Kidney (tissue), 14 donors: ENCODE data around the gene UTP4. TPM values are rescaled to one million over a fixed set of nuclear protein-coding genes. Genes with fewer than 3 reads are reported as not detected.

ENCODE experiments used
- DNase-seq, 5 donors: peaks; one replicate each; pipeline ENCODE4 v3.0.0-alpha.2; 2013 to 2020
- FAIRE-seq: peaks from 2 replicates; lab custom pipeline; 2012; peaks lifted over from hg19 to GRCh38; lab: Jason Lieb, UNC
- H3K27ac ChIP-seq, 2 donors: one replicate each; pipeline ENCODE4 v1.7.0; 2013; ENCODE audit warnings: low read depth in 2 of 2, low read length in 2 of 2, inconsistent platforms in 1 of 2
- H3K27me3 ChIP-seq: one replicate; pipeline ENCODE4 v1.7.1; 2013; ENCODE audit warnings: low read length, inconsistent platforms; ENCODE audit not compliant: control insufficient read depth, insufficient read depth
- H3K36me3 ChIP-seq, 3 donors: one replicate each; pipeline versions ENCODE4 v1.7.0 to v1.7.1; 2013; ENCODE audit warnings: low read length in 3 of 3, control low read depth in 1 of 3, inconsistent platforms in 1 of 3; ENCODE audit not compliant: insufficient read depth in 3 of 3, control insufficient read depth in 2 of 3
- H3K4me1 ChIP-seq, 3 donors: one replicate each; pipeline versions ENCODE4 v1.7.0 to v1.7.1; 2013; ENCODE audit warnings: low read length in 3 of 3, inconsistent platforms in 1 of 3, low read depth in 1 of 3; ENCODE audit not compliant: control insufficient read depth in 2 of 3, insufficient read depth in 2 of 3
- H3K4me3 ChIP-seq, 3 donors: one replicate each; pipeline versions ENCODE4 v1.7.0 to v1.8.1; 2013; ENCODE audit warnings: low read length in 3 of 3, control low read depth in 1 of 3, inconsistent platforms in 1 of 3
- H3K9ac ChIP-seq, 3 donors: one replicate each; pipeline versions ENCODE4 v1.7.0 to v1.7.1; 2013; ENCODE audit warnings: low read length in 3 of 3, control low read depth in 1 of 3, inconsistent platforms in 1 of 3
- H3K9me3 ChIP-seq, 3 donors: one replicate each; pipeline versions ENCODE4 v1.7.0 to v1.7.1; 2013; ENCODE audit warnings: low read length in 3 of 3, control low read depth in 1 of 3, inconsistent platforms in 1 of 3; ENCODE audit not compliant: control insufficient read depth in 2 of 3, insufficient read depth in 1 of 3
- CTCF ChIP-seq: IDR thresholded peaks from 3 replicates; pipeline ENCODE4 v1.5.1; 2012; ENCODE audit warnings: mild to moderate bottlenecking, moderate library complexity, borderline replicate concordance; ENCODE audit not compliant: insufficient read depth; ENCODE audit errors: extremely low read depth
- intact Hi-C: fragments of 100-400 bp; cut with DNase I; formaldehyde crosslinking; loops from one replicate; pipeline ENCODE4 v1.11.1; 2022
- polyA plus RNA-seq: library from polyadenylated mRNA; stranded (reverse); fragments of 350-450 nt; fragmentation: Illumina TruSeq; extraction: RNeasy Lipid Tissue Mini Kit (QIAGEN cat#74804); gene quantifications from one replicate; pipeline ENCODE4 v1.2.3, GENCODE V29; 2014; ENCODE audit warnings: low read depth, low replicate concordance; ENCODE audit not compliant: insufficient read depth
- total RNA-seq: library from RNA; stranded (reverse); fragmentation: NEBNext Ultra II Directional; extraction: Animal tissue kit (Norgen Biotek cat#: 25700); gene quantifications from one replicate; pipeline ENCODE4 v1.2.1, GENCODE V29; 2021
- donor health status: control.
- donor health status: control.
- donor health status: control.
- donor health status: control.
- donor health status: control.
- donor health status: DM: yes; HTN: yes; CAD: no.
- donor health status: Normal renal cell carcinoma (clear cell type).

Gene UTP4
- total and polyA plus RNA-seq, 2 donors from 2014 or later, result 41.7 to 57.2 TPM

GRCh38 chr16:69201787-69202186 lies 69.3 kb downstream of the UTP4 start:
- FAIRE-seq (no peak), DNase-seq (no peak)
- intact Hi-C loops, result no loop called here
- H3K36me3 ChIP-seq, result no peaks in the 10 kb centered on the region
- H3K9ac ChIP-seq, result no peak overlapping the region
- no peaks in the 10 kb centered on the region for H3K4me1 ChIP-seq
- H3K27me3 ChIP-seq, result no peaks in the 10 kb centered on the region
- H3K27ac ChIP-seq, result no peak overlapping the region
- no peaks in the 10 kb centered on the region for H3K9me3 ChIP-seq
- H3K4me3 ChIP-seq, result no peak overlapping the region
- TF ChIP-seq CTCF, result no peak

- Histone ChIP-seq H3K9ac (no peak overlapping the region), H3K4me3 (no peak overlapping the region), H3K27me3 (no peaks in the 10 kb centered on the region), H3K9me3 (no peaks in the 10 kb centered on the region), H3K27ac (no peak overlapping the region), H3K36me3 (no peaks in the 10 kb centered on the region), H3K4me1 (no peaks in the 10 kb centered on the region)
- DNase-seq (no peak), FAIRE-seq (no peak)
- intact Hi-C loops, result no loop called here
- TF ChIP-seq CTCF, result no peak
These were observed 71.7 kb downstream of the UTP4 start for GRCh38 chr16:69204172-69204571.

GRCh38 chr16:69209735-69210134 lies 77.3 kb downstream of the UTP4 start:
- H3K9ac ChIP-seq, result no peak overlapping the region
- FAIRE-seq (no peak), DNase-seq (no peak)
- H3K4me1 ChIP-seq, result no peaks in the 10 kb centered on the region
- H3K27me3 ChIP-seq, result no peaks in the 10 kb centered on the region
- TF ChIP-seq CTCF, result no peak
- no peaks in the 10 kb centered on the region for H3K9me3 ChIP-seq
- no peak overlapping the region for H3K27ac ChIP-seq
- H3K4me3 ChIP-seq, result no peak overlapping the region
- no peaks in the 10 kb centered on the region for H3K36me3 ChIP-seq
- intact Hi-C loops, result no loop called here

- intact Hi-C loops, result no loop called here
- DNase-seq, result no peak
- H3K4me3 ChIP-seq, result no peak overlapping the region
- no peak for FAIRE-seq
- no peak overlapping the region for H3K27ac ChIP-seq
- H3K9ac ChIP-seq, result no peak overlapping the region
- no peaks in the 10 kb centered on the region for H3K27me3 ChIP-seq
- no peak for TF ChIP-seq CTCF
- peaks cover 0 to 3% (median 0%) of the 10 kb centered on the region in 3 donors for H3K36me3 ChIP-seq
- H3K9me3 ChIP-seq, result no peaks in the 10 kb centered on the region
- H3K4me1 ChIP-seq, result peaks cover 0 to 5% (median 0%) of the 10 kb centered on the region in 3 donors
These were observed 85.0 kb downstream of the UTP4 start for GRCh38 chr16:69217433-69217832.
